Measurements from ENCODE around the gene FAM72A.
"Not testable (repeated sequence)": the region's sequence is repeated elsewhere in the genome, so short reads cannot be mapped to it uniquely, and the experiment has no call there.

DNA sequence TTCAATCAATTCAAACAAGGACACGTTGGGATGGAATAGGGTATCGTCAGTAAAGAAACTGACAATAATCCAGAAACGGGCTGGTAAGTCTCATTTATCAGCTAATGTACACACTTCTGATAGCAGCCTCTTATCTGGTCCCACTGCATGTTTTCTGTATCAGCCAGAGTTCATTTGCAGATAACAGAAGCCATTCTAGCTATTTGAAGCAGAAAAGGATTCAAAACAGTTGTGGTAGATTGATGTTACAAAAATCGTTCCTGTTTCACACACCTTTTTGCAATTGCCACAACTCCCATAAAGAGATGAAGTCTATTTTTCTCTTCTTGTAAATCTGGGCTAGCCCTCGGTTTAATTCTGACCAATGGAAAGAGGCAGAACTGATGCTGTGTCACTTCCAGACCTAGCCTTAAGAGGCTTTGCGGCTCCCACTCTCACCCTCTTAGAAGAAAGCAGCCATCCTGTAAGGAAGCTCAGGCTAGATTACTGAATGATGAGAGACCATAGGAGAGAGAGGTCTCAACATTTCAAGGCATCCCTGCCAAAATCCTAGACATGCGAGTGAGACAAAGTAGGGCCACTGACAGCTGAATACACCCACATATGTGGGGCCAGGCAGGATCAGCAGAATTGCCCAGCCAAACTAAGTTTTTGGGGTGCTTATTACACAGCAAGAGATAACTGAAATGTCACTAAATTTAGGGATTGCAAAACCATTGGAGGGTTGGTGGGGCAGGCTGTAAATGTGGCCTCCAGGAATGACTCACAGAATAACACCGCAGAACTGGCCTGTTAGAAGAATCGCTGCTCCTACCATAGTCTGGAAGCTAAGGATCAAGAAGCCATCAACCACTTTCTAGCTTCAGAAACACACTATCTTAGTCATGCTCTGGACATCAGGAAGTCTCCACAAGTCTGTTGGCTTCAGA lies 24.3 kb downstream of the FAM72A start:
- TF ChIP-seq, protein P1, sequence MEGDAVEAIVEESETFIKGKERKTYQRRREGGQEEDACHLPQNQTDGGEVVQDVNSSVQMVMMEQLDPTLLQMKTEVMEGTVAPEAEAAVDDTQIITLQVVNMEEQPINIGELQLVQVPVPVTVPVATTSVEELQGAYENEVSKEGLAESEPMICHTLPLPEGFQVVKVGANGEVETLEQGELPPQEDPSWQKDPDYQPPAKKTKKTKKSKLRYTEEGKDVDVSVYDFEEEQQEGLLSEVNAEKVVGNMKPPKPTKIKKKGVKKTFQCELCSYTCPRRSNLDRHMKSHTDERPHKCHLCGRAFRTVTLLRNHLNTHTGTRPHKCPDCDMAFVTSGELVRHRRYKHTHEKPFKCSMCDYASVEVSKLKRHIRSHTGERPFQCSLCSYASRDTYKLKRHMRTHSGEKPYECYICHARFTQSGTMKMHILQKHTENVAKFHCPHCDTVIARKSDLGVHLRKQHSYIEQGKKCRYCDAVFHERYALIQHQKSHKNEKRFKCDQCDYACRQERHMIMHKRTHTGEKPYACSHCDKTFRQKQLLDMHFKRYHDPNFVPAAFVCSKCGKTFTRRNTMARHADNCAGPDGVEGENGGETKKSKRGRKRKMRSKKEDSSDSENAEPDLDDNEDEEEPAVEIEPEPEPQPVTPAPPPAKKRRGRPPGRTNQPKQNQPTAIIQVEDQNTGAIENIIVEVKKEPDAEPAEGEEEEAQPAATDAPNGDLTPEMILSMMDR (conservative IDR thresholded peaks at IDR 0.05 in 1 of 2, IDR thresholded peaks at IDR 0.05 in 1 of 2; ENCODE audit: extremely low read depth in 1 of 2, insufficient read depth in 1 of 2, low read depth in 1 of 2, low read length in 2 of 2), result not testable (repeated sequence)
- not testable (repeated sequence) for TF ChIP-seq EZH2 (IDR thresholded peaks at IDR 0.05; ENCODE audit: borderline replicate concordance, low read length)

Measured in mammary epithelial cell (primary cell).